Right lobe of liver (tissue), 6 donors: ENCODE results near the gene COX15. TPM values are rescaled to one million over a fixed set of nuclear protein-coding genes. Genes with fewer than 3 reads are reported as not detected.
A peak's percentile ranks its signal among the peaks of the same experiment; 100 is the strongest.

Experiments used
- ATAC-seq, 4 donors: fragments of 200-7000 bp; cut with Tn5 transposase; one replicate each; pipeline ENCODE4 v1.9.1; 2020; ENCODE audit warnings: mild to moderate bottlenecking in 4 of 4, moderate library complexity in 4 of 4
- DNase-seq, 3 donors: peaks; one replicate each; pipeline ENCODE4 v3.0.0-alpha.2; 2020
- H3K27ac ChIP-seq, 3 donors: fragments of 200-600 bp; one replicate each; pipeline ENCODE4 v1.8.0; 2022
- H3K27me3 ChIP-seq, 2 donors: fragments of 200-600 bp; one replicate each; pipeline ENCODE4 v1.8.0; 2022
- H3K36me3 ChIP-seq, 4 donors: fragments of 200-600 bp; sonication (generic) in 1 of 4; one replicate each; pipeline versions ENCODE4 v1.5.1 to v1.8.0; 2017 to 2022; ENCODE audit warnings: control low read depth in 1 of 4
- H3K4me1 ChIP-seq, 4 donors: fragments of 200-600 bp; sonication (generic) in 1 of 4; one replicate each; pipeline versions ENCODE4 v1.5.1 to v1.8.0; 2017 to 2022; ENCODE audit warnings: control low read depth in 1 of 4
- H3K4me3 ChIP-seq, 3 donors: fragments of 200-600 bp; one replicate each; pipeline ENCODE4 v1.8.0; 2022
- H3K9me3 ChIP-seq, 4 donors: fragments of 200-600 bp; sonication (generic) in 1 of 4; one replicate each; pipeline versions ENCODE4 v1.5.1 to v1.8.0; 2017 to 2022; ENCODE audit warnings: control low read depth in 1 of 4
- CTCF ChIP-seq, 4 donors: fragments of 200-600 bp in 3 of 4; fragments of 450-650 bp in 1 of 4; IDR thresholded peaks; one replicate each; pipeline versions ENCODE4 v1.5.1 to v1.8.0; 2016 to 2022; ENCODE audit warnings: antibody characterized with exemption in 4 of 4, mild to moderate bottlenecking in 2 of 4
- POLR2A ChIP-seq: fragments of 450-650 bp; IDR thresholded peaks from one replicate; pipeline ENCODE4 v1.6.1; 2017; ENCODE audit warnings: antibody characterized with exemption, mild to moderate bottlenecking
- WGBS: methylation state at CpG from one replicate; pipeline ENCODE4 v1.1.6; 2018; ENCODE audit warnings: low coverage, low lambda C conversion rate; ENCODE audit not compliant: insufficient coverage; ENCODE audit errors: missing lambda C conversion rate; 5-methylcytosine and 5-hydroxymethylcytosine counted together
- intact Hi-C, 2 donors: fragments of 100-400 bp; cut with DNase I; formaldehyde crosslinking; loops; one replicate each; pipeline versions ENCODE4 v1.11.2 to v1.14.1; 2022
- total RNA-seq, 6 experiments: library from RNA; depleted of rRNA in 2 of 6; stranded (reverse); fragments of >200 nt in 2 of 6; fragmentation: NEBNext Ultra II Directional in 3 of 6; extraction: Animal tissue kit (Norgen Biotek cat#: 25700) in 3 of 6; gene quantifications; one replicate each; pipeline versions ENCODE4 v1.1.0 to v1.2.4, GENCODE V29; 2016 to 2023
- donor health status: DM: no; HTN: yes; CAD: no.
- donor health status: DM: no; HTN: no; CAD: no.
- donor health status: DM: no; HTN: no; CAD: no.
- donor health status: DM: no; HTN: yes; CAD: no.
- donor health status: DM: no; HTN: yes; CAD: no.

COX15 gene
- total RNA-seq, 6 experiments from 2014 or later, result 22.4 to 29.0 (median 23.4) TPM

- Histone ChIP-seq H3K4me1 (peaks cover 0 to 19% (median 3%) of the 10 kb centered on the region in 4 donors), H3K9me3 (no peaks in the 10 kb centered on the region), H3K27me3 (no peaks in the 10 kb centered on the region), H3K36me3 (peaks cover 0 to 14% (median 3%) of the 10 kb centered on the region in 4 donors), H3K27ac (peak overlapping the region; percentile 2 to 55 (median 31)), H3K4me3 (no peak overlapping the region)
- no peak for TF ChIP-seq POLR2A
- TF ChIP-seq CTCF (IDR thresholded peaks at IDR 0.05), result peak; percentile 13 to 33 (median 31)
- intact Hi-C loops, result no loop called here
- ATAC-seq, result peak; percentile 78 to 92 (median 88)
- DNase-seq, result peak in 1 of 3 donors; percentile 67
- WGBS, result 40% methylated on average over 1 of the region's 1 CpG
Measured at GRCh38 chr10:99682752-99683151, 49.2 kb downstream of the COX15 start.

Other genes starting within 250 kb of the COX15 start
- under 1 TPM in 1 of 6 experiments, not detected in 5; 0.18 TPM for gene NKX2-3, start 199.2 kb downstream of the COX15 start, total RNA-seq
- gene SLC25A28, start 111.7 kb downstream of the COX15 start, total RNA-seq, result 10 to 100 TPM; 17.1 to 33.8 (median 23.4) TPM
- 10 to 100 TPM in 5 of 6 experiments, 1 to 10 TPM in 1; 7.5 to 16.5 (median 10.8) TPM for gene ENTPD7, start 72.6 kb downstream of the COX15 start, total RNA-seq
- gene CUTC, start 107 bp upstream of the COX15 start, total RNA-seq, result 10 to 100 TPM; 10.2 to 22.8 (median 15.8) TPM
- 100 to 1,000 TPM; 136 to 372 (median 156) TPM for gene ABCC2, start 50.5 kb upstream of the COX15 start, total RNA-seq